ENCODE measurements around the gene AIG1. TPM values are rescaled to one million over a fixed set of nuclear protein-coding genes. Genes with fewer than 3 reads are reported as not detected.

The AIG1 gene
- total RNA-seq, 1 donor from 2014 or later: 42.6 TPM

DNA sequence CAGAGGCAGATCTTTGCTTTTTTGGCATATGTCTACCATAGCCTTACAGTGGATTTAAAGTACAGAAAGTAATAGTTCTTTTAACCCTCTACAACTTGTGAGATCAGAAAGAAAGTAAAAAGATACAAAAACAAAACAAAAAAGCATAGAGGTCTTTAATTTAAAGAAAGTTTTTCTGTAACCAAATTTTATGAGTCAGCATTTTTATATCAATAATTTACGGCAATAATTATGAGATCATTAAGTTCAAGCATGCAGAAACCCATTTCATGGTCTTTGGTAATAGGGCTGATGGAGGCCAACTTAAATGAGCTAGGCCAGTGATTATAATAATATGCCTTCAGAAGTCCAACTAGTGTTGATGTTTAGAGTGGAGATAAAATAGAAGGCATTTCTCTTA lies 145.9 kb downstream of the AIG1 start:
- DNase-seq (ENCODE audit: low spot score): no peak
- intact Hi-C loops (cut with DNase I): no loop called here

DNA sequence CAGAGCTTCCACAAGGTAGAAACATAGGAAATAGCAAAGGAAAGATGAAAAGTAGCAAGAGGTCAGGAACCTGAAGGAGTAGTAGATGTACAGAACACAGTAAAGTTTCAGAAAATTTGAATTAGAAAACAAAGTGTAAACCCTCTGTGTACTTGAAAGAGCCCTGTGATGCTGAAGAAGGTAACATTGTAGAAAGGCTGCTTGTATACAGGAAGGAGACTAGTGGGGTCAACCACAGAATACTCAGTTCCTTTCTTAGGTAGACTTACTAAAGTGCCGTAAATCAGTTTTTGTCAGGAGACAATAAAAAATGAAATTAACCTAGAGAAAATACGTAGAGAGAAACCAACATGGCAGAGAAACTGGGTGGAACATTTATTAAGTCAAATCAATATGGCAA lies 149.7 kb downstream of the AIG1 start:
- no peak for DNase-seq (ENCODE audit: low spot score)
- intact Hi-C loops (cut with DNase I): no loop called here

DNA sequence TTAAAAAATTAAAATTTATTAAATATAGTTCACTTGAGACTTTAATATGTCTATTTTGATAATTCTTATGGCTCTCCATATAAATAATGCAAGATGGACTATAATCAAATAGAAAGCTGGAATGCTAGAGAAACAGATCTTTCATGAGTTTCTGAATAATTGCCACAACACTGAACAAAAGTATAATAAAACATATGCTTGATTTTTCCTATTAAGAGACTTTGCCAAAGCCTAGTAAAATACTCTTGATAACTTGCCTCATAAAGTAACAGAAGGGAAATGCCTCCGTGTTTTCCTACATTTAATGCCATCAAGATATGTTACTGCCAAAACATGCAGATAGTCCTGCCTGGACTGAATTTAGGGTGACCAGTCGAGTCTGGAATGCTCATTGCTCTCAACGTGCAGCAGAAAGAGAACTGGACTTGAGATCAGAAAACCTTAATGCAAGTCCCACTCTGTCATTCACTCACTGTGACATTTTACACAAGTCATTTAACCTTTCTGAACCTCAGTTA lies 153.2 kb downstream of the AIG1 start:
- intact Hi-C loops (cut with DNase I): no loop called here

DNA sequence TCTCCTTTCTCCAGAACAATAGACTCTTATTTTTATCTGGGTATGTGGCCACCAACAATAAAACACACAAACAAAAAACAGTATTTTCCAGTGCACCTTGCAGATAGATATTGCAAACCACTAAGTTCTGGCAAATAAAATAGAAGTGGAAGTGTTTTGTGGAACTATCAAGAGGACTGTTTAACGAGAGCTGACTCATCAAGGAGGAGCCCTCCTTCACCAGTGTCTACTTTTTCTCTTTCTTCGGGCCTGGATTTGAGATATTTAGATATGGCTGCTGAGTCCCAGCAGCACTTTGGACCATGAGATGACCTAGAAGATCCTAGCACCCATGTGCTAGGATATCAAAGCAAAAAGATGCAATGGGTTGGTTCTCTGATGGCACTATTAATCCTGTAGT lies 154.7 kb downstream of the AIG1 start:
- intact Hi-C loops (cut with DNase I): no loop called here
- no peak for DNase-seq (ENCODE audit: low spot score)

More for the DNA sequence above, 153.2 kb downstream of the AIG1 start:
- no peak for DNase-seq (ENCODE audit: low spot score)

DNA sequence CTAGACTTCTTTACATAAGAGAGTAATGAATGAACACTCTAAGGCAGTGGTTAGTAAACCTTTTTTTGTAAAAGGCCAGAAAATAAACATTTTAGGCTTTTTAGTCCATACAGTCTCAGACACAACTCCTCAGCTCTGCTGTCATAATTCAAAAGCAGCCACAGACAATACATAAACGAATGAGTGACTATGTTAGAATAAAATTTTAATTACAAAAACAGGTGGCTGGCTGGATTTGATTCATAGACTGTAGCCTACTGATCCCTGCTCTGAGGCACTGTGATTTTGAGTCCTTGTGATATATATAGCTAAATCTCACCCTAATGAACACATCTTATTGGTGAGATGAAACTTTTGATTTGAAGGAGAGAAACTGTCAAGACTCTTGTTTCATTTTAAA lies 155.1 kb downstream of the AIG1 start:
- intact Hi-C loops (cut with DNase I): no loop called here

DNA sequence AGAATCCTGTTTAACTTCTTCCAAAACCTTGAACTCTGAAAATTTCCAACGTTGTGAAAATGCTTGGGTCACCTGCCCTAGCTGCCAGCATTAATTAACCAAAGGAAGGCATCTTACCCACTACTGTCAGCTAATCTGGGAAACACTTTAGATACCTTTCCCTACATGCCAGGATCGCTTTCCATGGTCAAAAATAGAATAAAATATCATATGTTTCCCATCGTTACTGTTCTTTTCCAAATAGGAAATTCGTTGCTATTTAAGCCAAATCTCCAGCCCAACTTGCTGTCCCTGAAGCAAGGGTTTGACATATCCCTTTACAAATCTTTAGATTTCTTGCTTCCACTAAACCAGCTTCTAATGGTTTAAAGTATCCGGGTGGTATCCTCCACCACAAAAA lies 157.5 kb downstream of the AIG1 start:
- intact Hi-C loops (cut with DNase I): no loop called here
- no peak for DNase-seq (ENCODE audit: low spot score)

More for the DNA sequence above, 155.1 kb downstream of the AIG1 start:
- no peak for DNase-seq (ENCODE audit: low spot score)

DNA sequence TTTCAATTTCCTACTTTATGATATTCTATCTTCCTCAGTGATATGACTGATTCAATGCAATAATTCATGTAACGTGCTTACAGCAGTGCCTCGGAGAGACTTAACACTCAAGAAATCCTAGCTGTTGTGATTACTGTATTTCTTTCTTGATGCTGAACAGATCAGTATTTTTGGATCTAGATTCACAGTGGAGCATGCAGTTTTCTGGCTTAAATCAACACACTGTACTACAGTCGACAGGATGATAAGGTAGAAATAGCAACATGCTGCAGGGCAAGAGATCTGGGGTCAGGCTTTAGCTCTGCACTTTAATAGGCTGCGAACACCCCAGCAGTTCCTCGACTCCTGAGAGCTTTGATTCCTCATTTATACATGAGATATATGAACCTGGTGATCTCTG lies 161.0 kb downstream of the AIG1 start:
- intact Hi-C loops (cut with DNase I): loop anchor here (5.0 to 10.0 kb wide), 2 partner anchors 159 to 277 kb away; partner anchors contain the start of genes AIG1 and HIVEP2
- no peak for DNase-seq (ENCODE audit: low spot score)

DNA sequence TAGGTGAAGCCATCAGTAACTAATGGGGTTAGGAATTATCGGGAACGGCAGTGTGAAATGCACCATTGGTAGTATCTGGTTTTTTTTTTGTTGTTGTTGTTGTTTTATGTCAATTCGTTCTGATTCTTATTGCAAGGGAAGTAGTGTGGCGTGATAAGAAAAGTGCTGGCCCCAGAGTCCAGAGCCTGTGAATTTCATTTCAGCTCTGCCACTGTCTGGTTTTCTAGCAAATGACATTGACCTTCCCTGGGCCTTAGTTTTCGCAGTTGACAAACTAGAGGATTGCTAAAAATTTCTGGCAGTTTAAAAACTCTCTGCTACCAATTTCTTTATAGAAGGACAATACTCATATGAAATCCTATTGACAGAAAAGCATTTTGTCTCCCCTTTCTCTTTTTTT lies 161.6 kb downstream of the AIG1 start:
- DNase-seq (ENCODE audit: low spot score): no peak
- intact Hi-C loops (cut with DNase I): loop anchor here (5.0 to 10.0 kb wide), 2 partner anchors 160 to 278 kb away; partner anchors contain the start of genes AIG1 and HIVEP2

DNA sequence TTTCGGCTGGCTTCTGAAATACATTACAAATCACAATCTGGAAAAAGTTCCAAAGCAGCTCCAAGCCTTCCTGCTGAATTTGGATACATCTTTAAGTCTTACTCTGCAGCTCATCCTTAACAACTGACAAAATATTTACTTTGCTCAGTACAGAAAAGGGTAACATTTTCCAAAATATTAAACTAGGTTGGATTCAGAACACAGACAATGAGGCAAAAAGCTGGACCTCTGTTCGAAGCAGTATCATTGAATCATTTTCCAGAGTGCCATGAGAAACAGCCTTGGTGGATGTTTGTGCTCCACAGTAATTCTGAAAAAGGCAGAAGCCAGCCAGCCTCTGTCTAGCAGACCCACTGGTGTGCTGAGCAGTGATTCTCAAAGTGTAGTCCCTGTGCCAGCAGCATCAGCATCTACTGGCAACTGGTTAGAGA lies 162.1 kb downstream of the AIG1 start:
- intact Hi-C loops (cut with DNase I): loop anchor here (5.0 to 10.0 kb wide), 2 partner anchors 161 to 278 kb away; partner anchors contain the start of genes AIG1 and HIVEP2
- DNase-seq (ENCODE audit: low spot score): no peak

DNA sequence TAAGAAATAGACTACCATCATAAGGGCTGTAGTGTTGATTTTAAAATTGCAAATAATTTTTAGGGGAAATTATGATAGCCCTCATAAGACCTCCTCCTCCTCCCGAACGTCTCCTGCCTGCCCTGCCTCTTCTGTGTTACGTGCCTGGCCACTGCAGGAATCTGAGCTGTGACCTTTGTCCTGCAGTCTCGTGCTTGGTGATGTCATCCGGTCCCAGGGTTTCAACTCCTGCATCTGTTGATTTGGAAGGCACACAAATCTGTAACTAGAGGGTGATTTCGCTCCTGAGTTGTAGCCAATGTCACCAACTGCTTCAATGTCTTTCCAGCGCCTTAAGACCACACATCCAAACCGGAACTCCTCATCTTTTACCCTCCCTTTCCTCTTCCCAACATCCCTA lies 163.2 kb downstream of the AIG1 start:
- DNase-seq (ENCODE audit: low spot score): no peak
- intact Hi-C loops (cut with DNase I): loop anchor here (5.0 to 10.0 kb wide), 2 partner anchors 162 to 279 kb away; partner anchors contain the start of genes AIG1 and HIVEP2

DNA sequence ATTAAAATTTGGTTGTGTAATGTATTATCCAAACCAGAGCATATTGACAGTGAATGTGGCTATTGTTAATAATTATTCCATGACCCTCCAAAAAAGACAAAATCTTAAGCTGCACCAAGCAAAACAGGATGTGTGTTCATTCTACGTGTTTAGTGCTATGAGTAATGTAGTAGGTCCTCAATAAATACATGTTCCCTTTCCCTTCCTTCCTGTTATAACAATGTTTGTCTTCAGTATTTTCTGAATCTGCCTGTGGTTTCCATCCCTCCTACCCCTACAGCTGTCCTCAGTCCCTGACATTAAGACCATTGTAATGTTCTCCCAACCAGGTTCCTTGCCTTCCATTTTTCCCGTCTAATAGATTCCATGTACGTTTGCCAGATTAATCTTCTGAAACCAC lies 163.8 kb downstream of the AIG1 start:
- intact Hi-C loops (cut with DNase I): loop anchor here (5.0 to 10.0 kb wide), 2 partner anchors 162 to 280 kb away; partner anchors contain the start of genes AIG1 and HIVEP2

DNA sequence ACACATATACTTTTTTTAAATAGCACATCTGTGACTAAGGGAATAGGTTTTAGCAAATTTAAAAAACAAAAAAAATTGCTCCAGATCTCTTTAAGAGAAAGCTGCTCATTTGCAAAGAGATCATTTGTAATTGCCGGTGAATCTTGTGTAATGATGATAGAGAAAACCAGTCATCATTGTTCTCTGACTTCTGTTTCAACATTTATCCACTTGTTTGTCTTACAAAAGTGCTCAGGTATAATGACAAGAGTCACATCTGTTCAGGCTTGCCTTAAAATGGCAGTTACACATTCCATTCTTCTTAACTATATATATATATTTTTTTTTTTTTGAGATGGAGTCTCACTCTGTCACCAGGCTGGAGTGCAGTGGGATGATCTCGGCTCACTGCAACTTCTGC lies 165.2 kb downstream of the AIG1 start:
- no peak for DNase-seq (ENCODE audit: low spot score)
- intact Hi-C loops (cut with DNase I): loop anchor here (10.0 kb wide), 1 partner anchor 281 kb away; the partner anchor contains the start of gene HIVEP2

More for the DNA sequence above, 163.8 kb downstream of the AIG1 start:
- DNase-seq (ENCODE audit: low spot score): no peak

DNA sequence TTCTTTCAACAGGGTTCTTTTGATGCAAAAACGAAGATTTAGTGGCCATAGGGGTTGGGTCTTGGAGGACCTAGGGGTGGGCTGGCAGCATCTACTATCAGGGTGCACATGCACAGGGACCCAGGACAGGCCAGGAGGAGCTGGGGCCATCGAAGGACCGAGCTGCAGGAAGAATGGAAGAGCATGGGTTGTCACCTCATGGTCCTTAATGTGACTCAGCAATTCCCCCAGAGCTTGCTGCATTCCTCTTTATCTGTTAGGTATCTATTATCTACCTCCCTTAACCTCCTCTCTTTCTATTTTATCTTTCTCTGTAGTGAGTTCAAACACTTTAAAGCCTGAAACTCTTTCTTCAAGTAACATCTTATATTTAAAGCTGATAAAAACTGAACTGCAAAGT lies 167.0 kb downstream of the AIG1 start:
- no peak for DNase-seq (ENCODE audit: low spot score)
- intact Hi-C loops (cut with DNase I): loop anchor here (10.0 kb wide), 1 partner anchor 283 kb away; the partner anchor contains the start of gene HIVEP2

DNA sequence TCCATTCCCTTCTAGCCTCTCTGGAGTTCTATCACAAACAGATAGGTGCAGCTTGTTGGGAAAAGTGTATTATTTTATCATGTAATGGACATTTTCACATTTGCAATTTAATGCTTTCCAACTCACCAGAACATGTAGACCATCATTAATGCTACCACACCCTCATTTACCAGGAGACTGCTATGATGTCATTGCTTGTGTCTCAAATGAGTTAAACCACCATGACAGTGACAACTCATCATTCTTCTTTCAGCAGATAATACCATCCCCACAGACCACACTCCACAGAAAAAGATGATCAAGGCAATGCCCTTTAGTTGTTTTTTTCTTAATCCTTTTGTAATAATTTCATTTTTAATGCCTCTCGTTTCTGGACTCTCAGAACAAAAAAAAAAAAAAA lies 168.7 kb downstream of the AIG1 start:
- DNase-seq (ENCODE audit: low spot score): no peak
- intact Hi-C loops (cut with DNase I): loop anchor here (10.0 kb wide), 1 partner anchor 285 kb away; the partner anchor contains the start of gene HIVEP2

DNA sequence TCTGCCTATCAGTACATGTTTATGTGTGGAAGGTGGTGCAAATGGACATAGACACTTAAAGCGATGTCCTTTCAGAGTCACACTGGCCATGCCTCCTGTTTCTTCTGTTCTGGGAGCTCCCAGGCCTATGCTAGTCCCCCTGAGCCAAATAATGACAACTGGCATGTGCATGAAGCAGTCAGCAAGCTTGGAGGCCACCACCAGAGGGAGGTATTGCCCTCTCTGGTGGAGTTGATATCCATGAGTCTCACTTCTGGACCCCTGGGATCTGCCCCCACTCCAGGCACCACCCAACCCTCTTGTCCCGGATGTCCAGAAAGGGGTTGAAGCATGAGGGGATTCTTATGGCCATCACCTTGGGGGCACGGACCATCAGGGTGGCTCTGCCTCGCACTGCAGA lies 172.2 kb downstream of the AIG1 start:
- DNase-seq (ENCODE audit: low spot score): no peak
- intact Hi-C loops (cut with DNase I): no loop called here

DNA sequence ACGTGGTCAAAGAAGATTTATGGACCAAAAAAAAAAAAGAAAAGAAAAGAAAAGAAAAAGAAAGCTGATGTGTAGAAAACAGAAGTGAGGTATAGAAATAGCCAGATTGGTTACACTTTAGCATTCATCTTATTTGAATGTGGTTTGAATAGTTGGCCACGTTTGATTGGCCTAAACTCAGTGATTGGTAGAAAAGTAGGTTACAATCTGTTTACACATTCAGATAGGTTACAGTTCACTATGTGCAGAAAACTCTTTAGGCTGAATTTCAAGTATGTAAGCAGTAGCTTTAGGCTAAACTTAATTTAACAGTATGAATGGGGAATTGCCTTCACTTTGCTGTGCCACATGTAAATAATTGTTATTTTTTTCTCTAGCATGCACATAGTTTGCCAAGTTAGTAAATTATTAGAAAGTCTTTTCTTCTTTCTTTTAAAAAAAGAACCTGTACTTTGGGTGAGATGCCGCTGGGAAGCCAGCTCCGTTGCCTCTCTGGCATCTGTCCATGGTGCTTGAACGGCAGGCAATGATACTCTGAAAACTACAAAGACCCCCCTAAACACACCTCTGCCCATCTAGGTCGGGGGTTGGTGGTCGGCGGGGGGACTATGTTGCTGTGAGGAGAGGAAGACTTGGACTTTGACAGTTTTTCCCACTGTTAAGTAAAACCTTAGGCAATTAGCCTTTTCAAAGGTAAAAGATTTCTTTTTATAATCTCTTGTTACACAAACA lies 173.0 kb downstream of the AIG1 start:
- intact Hi-C loops (cut with DNase I): no loop called here
- DNase-seq (ENCODE audit: low spot score): no peak

DNA sequence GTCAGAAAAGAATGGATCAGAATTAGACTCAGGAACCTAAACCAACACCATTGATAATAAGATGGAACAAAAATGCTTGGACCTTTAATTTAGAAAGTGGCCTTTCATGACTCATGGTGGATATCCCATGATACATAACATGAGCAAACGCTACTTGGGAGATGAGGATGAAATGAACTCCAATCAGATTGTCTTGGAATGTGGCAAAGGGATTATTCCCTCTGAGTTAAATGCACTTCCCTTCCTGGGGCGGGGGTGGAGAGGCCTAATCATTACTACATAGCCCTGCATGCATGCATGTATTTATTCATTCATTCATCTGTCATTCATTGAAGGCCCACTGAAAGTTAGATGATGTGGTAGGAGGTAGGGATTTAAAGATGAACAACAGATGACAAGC lies 174.0 kb downstream of the AIG1 start:
- intact Hi-C loops (cut with DNase I): no loop called here
- no peak for DNase-seq (ENCODE audit: low spot score)

DNA sequence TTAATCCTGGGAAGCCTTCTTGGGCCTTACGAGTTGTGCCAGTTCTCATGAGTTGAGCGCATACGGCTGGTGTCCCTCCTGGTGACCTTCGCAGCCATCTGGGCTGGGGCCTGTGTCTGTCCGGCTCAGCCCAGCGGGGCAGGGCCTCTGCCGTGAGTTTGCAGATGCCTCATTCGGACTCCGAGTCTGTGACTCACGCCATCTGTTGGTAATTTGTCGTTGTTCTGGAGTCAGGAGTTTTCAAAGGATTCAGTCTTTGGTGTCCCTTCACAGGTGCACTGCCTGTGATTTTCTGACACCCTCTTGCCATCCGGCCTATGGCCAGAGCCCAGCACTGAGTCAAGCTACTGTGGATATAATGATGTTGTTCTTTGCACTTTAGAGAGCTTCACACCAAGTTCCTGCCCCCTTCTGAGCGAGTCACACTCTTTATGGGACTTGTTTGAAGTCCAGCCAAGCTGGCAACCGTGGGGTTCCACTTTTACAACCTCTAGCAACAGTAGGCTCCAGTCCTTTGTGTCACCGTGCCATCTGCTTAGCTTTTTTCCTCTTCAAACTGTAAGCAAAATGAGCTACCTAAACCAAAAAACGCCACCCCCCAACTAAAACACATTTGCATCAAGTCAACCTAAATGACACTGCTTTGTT lies 175.6 kb downstream of the AIG1 start:
- intact Hi-C loops (cut with DNase I): no loop called here
- no peak for DNase-seq (ENCODE audit: low spot score)

DNA sequence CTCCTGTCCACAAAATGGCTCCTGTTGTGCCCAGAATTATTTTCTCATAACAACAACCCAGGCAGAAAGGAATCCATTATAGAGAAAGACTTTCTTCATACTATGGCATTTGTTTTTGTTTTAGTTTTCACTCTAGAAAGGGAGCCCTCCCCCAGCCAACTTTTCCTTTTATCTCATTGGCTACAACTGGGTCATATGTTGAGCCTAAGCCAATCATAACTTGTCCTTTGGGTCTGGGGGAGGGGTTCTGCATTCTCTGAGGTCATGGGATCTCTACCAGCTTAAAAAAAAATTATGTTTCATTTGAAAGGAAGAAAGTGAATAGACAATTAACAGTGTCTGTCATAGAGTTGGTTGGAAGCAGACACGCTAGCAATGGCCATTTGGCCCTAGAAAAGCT lies 177.6 kb downstream of the AIG1 start:
- intact Hi-C loops (cut with DNase I): no loop called here
- no peak for DNase-seq (ENCODE audit: low spot score)

DNA sequence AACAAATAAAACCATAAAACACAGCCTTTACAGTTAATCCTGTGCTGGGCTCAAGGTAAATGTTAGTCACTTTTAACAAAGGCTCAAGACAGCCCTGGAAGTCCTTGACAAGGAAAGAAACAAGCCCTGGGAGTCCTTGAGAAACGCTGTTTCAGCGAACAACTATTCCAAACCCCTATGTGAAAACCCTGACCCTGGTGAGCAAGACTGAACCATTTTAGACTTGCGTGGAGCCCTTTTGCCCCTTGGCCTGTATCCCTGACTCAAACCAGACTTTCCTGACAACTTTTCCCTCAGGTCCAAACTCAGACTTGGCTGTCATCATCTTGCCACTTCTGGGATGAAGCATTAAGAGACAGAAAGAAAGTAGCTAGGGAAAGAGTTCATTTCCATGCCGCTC lies 180.4 kb downstream of the AIG1 start:
- intact Hi-C loops (cut with DNase I): no loop called here
- no peak for DNase-seq (ENCODE audit: low spot score)
